HG02885 (cell line): ENCODE results near the gene CPNE5.
"Not testable (repeated sequence)": the region's sequence is repeated elsewhere in the genome, so short reads cannot be mapped to it uniquely, and the experiment has no call there.

Experiments
- ATAC-seq: cut with Tn5 transposase; IDR thresholded peaks from one replicate; pipeline ENCODE4 v1.9.1; 2021; ENCODE audit warnings: mild to moderate bottlenecking; ENCODE audit not compliant: unreplicated experiment, poor library complexity

CPNE5 gene

DNA sequence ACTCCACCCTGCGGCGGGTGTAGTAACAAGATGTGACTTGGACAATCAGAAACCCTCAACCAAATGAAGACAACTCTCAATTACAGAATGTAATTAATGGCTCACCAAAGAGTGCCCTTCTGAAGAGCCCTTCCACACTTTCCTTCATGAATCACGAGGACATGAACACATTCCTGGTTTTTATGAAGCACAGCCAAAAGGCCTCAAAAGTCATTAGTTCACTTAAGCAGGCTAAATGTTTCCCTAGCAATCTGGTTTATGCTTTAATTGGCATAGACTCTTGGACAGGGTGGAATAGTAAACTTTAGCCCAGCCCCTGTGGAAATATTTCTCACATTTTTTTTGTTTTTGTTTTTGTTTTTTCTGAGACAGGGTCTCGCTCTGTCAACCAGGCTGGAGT is 20.5 kb downstream of the CPNE5 start:
- no peak for ATAC-seq

DNA sequence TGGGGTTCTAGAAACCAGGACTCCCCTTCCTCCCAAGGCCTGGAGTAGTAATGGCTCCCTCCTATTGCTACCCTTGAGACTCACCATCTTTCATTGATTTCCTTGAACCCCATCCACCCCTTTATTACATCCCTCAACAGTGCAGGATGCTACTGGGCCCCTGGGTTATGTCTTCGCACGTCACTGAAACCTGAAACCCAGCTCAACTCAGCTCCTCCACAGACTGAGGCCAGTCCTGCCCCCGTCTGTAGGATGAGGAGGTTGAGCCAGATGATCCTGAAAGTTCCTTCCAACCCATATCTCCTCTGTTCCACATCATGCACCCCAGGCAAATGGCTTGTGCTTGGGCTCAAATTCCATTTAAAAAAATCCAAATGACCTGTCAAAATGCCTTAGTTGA is 21.4 kb downstream of the CPNE5 start:
- no peak for ATAC-seq

DNA sequence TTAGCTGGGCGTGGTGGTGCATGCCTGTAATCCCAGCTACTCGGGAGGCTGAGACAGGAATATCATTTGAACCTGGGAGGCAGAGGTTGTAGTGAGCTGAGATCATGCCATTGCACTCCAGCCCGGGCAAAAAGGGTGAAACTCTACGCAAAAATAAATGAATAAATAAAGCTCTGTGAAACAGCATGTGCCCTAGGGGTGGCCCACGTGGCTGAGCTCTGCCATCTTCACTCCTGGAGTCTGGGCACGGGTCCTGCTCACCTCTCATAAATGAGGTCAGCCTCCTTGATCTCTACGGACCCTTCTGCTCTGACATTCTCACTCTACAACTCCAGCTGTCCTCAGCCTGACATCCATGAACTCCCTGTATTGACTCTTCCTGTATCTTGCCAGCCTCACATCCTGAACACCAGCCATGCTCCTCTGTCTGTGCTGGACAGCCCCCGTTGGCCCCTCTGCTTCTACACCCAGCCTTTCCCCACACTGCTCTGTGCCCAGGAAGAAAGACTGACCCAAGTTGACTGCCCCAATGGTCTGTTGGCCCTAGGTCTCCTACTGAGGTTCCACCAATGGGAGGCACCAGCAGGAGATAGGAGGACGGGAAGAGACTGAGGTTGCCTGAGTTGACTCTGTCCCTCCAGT is 21.9 kb downstream of the CPNE5 start:
- ATAC-seq: no peak

DNA sequence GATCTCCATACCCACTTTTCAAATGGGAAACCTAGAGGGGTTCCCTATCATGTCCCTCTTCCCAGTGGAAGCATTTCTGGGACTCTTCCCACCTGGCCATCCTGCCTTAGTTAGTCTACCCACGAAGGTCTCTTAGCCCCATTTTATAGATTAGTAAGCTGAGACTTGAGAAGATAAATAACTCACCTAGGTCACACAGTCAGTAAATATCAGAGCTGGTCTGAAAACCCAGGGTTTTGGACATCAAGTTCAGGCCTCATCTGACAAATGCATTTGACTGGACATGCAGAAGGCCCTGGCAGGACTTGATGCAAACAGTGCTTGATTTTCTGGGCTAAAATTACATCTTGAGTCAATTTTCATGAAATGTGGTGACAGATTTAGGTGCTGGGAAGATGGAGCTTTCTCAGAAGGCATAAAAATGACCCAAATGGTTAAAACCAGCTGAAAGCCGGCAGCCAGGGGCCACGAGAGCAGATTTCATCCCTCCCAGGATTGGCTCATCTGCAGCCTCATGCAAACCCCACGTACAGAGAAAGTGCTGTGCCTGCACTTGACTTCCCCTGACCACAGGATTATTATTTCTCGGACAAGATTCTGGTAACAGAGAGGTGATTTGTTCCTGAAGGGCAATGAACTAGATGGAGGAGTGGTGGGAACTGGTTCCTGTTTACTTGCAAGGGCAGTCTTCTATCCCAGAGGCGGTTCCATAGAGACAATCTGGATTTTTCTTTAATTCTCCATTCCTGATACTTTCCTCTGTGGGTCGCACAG is 23.1 kb downstream of the CPNE5 start:
- ATAC-seq: no peak

DNA sequence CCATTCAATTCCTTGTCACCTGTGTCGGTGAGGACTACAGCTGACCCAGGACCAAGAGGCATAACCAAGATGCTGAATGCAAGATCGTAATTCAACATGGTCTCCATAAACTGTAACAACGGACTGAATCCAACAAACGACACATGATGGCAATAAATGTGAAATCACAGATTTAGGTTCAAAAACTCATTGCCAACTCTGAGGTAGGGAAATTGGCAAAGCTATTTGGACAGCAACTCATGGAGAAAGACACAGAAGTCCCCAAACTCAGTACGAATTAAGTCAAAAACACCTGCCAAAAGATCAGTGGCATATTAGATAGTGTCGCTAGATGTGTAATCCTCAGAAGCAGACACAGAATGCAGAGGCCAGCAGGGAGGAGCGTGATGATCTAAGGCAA is 25.0 kb downstream of the CPNE5 start:
- no peak for ATAC-seq

DNA sequence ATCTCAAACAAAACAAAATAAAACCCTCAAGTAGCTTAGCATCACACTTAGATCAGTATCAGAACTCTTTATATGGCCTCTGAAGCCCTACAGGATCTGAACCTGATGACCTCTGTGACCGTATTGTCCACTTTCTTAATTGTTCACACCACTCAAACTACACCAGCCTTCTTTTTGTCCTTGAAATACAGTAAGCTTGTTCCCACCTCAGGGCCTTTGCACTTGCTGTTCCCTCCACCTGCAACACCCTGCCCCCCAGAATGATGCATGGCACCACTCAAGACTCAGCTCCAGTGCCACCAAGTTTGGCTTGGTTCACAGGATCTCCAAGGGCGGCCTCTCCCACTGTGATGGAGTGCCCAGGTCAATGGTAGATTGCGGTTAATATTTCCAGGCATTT is 25.7 kb downstream of the CPNE5 start:
- ATAC-seq: no peak

DNA sequence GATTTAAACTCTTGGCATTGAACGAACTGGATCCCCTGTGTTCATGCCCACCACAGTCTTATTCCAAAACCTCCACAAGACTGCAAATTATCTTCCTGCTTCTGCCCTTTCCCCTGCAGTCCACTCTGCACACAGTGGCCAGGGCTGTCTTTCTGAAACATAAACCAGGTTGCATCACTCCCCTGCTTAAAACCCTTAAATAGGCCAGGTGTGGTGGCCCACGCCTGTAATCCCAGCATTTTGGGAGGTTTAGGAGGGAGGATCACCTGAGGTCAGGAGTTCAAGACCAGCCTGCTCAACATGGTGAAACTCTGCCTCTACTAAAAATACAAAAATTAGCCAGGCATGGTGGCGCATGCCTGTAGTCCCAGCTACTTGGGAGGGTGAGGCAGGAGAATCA is 26.2 kb downstream of the CPNE5 start:
- ATAC-seq: not testable (repeated sequence)

DNA sequence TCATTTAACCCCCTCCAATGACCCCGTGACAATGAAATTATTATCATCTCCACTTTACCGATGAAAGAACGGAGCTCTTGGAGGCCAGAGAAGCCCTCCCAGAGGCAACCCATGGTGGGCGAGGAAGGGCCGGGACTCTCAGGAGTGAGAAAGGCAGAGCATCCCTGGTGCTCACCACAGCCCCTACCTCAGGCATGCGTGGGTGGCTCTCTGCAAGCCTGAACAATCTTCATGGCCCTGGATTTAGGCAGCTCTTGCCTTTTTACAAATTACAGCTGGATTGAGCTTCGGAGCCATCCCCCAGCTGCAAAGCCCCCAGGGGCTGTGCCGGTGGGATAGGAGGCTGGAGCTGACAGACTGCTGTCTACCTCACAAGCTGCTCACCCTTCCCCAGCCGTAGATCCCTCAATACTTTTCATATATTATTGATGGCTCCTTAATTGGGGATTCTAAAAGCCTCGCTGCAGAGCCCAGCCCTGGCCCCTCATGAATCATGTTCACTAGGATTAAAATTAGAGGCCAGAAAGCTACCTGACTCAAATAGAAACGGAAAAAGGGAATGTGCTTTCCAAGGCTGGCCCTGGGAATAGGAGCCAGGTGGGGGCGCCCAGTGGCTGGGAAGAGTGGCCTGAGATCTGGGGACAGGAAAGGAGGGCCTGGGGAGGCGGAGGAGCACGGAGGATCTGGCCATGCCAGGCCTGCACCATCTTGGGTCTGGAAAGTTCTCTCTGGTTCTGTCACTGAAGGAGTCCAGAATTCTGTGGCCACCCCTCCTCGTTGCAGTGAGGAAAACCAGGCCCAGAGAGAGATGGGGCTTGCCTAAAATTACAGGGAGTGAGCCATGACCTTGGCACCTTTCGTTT is 29.1 kb downstream of the CPNE5 start:
- ATAC-seq: no peak

DNA sequence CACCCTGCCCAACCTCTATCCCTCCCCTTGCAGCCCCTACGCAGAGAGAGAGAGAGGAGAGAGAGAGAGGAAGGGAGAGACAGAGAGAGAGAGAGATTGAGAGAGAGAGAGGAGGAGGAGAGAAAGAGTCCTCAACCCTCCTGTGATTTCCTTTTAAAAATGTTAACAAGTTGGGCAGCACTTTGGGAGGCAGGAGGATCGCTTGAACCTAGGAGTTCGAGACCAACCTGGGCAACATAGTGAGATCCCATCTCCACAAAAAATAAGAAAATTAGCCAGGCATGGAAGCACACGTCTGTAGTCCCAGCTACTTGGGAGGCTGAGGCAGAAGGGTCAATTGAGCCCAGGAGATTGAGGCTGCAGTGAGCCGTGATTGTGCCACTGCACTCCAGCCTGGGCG is 30.1 kb downstream of the CPNE5 start:
- ATAC-seq: no peak

DNA sequence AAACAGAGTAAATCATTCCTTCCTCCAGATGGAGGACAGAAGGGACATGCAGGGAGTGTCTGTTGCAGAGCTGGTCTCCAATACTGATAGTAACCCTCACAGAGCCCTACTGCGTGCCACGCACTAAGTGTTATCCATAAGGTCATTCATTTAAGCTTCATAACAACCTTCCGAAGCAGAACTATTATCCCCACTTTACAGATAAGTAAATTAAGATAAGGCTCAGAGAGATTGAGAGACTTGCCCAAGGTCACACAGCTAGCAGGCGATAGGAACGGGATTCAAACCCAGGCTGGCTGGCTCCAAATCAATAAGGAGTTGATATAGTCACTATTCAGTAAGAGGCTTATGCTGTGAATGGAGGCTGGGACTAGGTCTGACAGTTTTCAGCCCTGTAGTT is 30.6 kb downstream of the CPNE5 start:
- ATAC-seq: no peak

DNA sequence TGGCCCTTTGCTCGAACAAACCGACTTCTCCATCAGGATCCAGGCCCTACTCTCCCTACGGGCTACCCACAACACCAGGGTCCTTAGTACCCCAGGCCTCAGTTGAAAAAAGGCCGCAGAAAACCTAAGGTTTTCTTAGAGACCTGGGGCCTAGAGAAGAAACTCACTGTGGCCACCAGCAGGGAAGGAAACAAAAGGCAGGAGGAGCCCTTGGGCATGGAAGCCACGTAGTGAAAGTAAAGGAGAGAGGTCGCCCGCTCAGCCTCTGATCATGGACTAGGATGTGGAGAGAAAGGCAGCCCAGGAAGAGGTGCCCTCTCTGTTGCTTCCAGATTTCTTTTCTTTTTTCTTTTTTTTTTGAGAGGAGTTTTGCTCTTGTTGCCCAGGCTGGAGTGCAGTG is 31.5 kb downstream of the CPNE5 start:
- no peak for ATAC-seq

DNA sequence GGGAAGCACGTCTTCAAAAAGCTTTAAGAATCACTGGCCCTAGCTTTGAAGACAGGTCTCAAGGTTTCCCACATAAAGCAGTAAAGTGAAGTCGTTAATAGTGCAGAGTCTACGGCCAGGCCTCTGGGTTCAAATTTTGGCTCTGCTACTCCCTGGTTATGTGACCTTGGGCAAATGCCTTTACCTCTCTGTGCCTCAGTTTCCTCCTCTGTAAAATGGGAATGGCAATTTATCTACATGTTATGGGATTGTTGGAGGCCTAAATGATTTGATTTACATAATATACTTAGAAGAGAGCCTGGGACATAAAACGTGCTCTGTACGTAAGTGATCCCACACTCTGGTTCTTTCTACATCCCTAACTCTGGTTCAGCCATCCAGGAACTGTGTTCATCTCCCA is 32.1 kb downstream of the CPNE5 start:
- no peak for ATAC-seq

DNA sequence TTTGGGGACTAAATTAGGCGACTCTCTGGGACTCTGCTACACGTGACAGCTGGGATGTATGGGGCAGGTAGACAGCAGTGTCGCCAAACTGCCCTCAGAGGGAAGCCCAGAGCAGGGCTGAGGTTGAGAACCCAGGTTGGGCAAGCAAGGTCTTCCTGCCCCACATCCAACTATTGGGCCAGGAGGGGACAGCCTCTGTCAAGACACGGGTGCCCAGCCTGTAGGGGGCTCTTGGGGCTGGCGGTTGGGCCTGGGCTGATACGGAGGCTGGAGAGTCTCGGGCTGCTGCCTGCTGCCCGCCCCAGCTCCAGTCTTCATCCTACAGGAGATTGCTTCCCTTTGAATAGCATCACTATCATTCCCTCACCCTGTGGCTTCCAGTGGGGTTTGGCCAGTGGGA is 33.3 kb downstream of the CPNE5 start:
- ATAC-seq: no peak

DNA sequence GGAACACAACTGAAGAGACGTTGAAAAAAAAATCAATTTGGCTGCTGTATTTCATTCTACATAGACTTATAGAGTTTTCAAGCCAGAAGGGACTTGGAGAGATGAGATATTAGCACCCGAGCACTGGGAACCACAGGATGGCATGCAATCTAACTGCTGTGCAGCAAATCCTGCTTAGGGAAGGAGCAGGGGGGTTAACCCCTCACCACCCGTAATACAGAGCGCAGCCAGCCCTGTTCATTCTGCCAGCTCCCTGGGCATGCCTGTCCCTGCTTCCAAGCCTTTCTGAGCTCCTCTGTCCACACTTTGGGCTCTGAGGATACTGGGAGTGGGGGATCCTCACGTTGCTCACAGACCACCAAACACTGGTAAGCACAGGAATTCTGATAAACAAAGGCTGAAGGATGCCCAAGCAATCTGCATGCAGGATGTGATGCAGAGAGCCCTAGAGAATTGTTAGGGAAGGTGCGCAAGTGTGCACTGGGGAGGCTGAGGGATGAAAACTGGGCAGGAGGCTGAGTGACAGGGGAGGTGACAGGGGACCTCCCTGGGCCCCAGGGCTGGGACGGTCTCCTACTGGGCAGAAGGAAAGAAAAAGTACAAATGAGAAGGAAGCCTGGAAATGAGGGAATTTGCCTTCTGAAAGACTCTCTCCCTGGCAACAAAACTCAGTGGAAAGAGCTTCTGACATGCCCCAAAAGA is 34.0 kb downstream of the CPNE5 start:
- no peak for ATAC-seq

DNA sequence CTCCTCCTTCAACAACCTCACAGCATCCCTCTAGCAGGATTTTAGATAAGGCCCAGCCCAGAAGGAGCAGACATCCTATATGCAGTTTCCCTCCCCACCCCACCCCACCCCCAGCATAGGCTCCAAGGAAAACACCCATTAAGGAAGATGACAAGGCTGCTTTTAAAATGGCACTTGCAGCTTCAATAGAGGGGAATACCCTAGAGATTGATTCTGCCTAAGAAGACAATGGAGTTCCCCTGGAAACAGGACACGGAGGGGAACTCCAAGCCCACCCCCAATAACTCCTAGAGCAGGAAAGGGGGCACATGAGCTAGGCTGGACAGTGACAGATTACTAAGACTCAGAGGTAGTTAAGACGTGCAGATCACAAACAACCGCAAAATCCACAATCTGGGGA is 34.7 kb downstream of the CPNE5 start:
- ATAC-seq: no peak

DNA sequence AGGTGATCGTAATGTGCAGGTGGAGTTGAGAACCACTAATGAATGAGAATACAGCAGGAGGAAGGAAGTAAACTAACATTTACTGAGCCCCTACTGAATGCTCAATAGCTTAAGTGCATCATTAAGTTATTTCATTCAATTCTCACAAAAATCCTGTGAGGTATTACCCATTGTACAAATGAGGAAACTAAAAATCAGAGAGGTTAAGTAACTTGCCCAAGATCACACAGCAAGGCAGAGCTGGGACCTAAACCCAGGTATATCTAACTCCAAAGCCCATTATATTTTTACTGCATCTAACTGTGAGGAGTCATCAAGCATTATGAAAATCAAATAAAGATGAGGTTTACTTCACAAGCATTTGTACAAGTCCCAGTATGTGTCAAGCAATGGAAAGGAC is 35.3 kb downstream of the CPNE5 start:
- ATAC-seq: no peak

DNA sequence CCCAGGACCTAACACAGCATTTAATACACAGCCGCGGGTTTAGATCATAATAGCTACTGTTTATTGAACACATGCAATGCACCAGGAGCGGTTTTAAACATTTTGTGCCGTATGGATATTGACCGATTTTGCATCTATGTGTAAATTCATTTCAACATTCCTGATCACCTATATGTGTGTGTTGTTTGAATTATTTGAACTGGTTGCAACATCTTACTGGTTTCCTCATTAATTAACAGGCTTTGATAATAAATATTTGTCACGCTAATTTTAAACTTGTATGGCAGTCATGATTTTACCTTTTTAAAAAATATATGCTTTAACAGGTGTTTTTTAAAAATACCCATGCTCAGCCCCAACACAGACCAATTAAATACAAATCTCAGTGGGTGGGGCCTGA is 35.8 kb downstream of the CPNE5 start:
- no peak for ATAC-seq

DNA sequence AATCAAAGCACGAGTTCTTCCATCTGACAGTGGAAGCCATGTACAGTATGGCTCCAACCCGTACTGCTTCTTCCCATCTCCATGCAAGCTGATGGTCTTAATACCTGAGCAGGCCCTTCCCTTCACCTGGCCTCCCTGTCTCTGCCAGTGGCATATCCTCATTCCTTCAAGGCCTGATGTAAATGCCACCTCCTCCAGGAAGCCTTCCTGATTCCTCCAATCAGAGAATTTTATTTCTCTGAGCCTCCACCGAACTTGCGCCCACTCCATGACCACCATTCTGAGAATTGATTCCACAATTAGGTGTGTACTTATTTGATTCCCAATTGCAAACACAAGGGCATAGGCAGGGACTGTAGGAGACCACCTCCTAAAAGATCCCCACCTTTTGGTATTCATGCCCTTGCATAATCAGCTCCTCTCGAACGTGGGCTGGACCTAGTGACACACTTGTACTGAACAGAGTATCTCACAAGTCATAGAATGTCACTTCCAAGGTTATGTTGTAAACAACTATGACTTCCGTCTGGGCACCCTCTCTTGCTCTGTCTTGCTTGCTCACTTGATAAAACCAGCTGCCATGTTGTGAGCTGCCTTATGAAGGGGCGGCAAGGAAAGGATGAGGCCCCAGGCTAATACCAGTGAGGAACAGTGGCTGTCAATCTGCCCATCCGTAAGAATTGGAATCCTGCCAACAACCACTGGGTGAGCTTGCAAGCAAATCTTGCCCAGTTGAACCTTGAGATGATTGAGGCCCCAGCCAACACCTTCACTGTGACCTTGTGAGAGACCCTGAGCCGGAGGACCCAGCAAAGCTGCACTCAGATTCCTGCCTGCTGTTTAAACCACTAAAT is 38.8 kb downstream of the CPNE5 start:
- no peak for ATAC-seq

DNA sequence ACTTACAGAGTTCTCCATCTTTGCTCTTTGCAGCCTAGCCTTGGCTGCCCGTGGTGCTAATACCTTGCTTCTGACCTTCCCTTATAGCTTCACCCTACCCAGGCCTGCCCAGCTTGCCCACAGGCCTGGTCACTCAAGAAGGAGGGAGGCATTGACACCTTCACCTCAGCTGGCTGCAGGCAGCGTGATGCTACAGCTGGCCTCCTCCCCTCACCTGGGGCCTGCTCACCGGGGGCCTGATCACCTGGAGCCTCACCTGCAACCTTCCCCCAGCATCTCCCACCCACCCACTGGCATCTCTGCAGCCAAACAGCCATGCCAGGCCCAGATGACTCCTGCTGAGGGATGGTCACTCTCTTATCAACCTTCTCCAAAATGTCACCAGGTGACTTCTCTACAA is 40.4 kb downstream of the CPNE5 start:
- no peak for ATAC-seq

DNA sequence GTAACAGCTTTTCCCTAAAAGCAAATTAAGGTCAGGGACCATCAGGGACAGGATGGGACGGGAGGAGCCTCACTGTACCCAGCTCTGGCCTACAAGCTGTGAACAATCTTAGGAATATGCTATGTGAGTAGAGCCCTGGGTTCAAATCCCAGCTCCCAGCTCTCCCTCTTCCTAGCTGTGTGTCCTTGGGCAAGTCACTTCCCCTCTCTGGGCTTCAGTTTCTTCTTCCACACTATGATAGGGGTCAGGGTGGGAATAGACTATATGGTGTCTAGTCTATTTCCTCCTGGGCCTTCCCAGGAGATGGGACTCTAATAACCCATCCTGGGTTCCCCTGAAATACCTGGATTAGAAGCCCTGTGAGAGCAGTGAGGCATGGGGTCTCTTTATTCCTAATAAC is 41.6 kb downstream of the CPNE5 start:
- ATAC-seq: no peak
